ENCODE measurements around the gene CETP. TPM values are rescaled to one million over a fixed set of nuclear protein-coding genes. Genes with fewer than 3 reads are reported as not detected.

CETP gene
- total and polyA plus RNA-seq, 2 donors (not counting 1 experiment from before 2014, with no cell fraction given) = 0.06 TPM; not detected in 1

DNA sequence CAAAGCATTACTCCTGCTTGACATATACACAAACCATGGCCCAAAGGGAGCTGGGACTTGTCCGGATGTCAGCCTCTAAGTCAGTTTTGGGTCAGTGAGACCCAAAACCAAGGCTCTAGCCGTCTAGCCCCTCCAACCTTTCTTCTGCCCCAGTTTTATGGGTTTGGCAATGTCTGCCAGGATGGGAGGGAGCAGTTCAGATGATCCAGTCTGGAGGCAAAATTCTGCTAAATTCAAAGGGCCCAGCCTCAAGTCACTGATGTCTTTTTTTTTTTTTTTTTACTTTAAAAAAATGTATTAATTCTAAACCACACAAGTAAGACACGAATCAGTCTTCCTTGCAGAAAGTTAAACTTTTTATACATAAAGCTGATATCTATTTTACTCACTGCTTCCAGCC, 36.2 kb downstream of the CETP start:
- no peak overlapping the region for H3K4me3 ChIP-seq (replicated peaks in 1 of 4; ENCODE audit: control extremely low read depth in 1 of 4, insufficient read depth in 1 of 4, low read depth in 3 of 4, low read length in 4 of 4)
- H3K79me2 ChIP-seq (ENCODE audit: control insufficient read depth, insufficient read depth, low read length) = peaks cover 65% of the 10 kb centered on the region
- no peak overlapping the region for H3K4me2 ChIP-seq (ENCODE audit: extremely low read depth, insufficient read depth, low read length)
- H2AFZ ChIP-seq (ENCODE audit: low read length) = no peak overlapping the region
- no peaks in the 10 kb centered on the region for H3K36me3 ChIP-seq (ENCODE audit: control insufficient read depth, insufficient read depth, low read length)
- no peaks in the 10 kb centered on the region for H3K27me3 ChIP-seq (ENCODE audit: control insufficient read depth, insufficient read depth, low read length)
- H3K4me1 ChIP-seq (ENCODE audit: control insufficient read depth, extremely low read depth, insufficient read depth, low read length) = peaks cover 14% of the 10 kb centered on the region
- DNase-seq (ENCODE audit: low read depth in 2 of 2) = no peak
- no peak overlapping the region for H3K9ac ChIP-seq (ENCODE audit: insufficient read depth, low read length)
- H3K9me3 ChIP-seq (ENCODE audit: control insufficient read depth, insufficient read depth, low read depth, low read length) = no peaks in the 10 kb centered on the region
- H3K27ac ChIP-seq (ENCODE audit: insufficient read depth, low read length) = no peak overlapping the region
- no peak for TF ChIP-seq EZH2 (IDR thresholded peaks at IDR 0.05; ENCODE audit: low read length, missing control alignments)
- TF ChIP-seq, protein P1, sequence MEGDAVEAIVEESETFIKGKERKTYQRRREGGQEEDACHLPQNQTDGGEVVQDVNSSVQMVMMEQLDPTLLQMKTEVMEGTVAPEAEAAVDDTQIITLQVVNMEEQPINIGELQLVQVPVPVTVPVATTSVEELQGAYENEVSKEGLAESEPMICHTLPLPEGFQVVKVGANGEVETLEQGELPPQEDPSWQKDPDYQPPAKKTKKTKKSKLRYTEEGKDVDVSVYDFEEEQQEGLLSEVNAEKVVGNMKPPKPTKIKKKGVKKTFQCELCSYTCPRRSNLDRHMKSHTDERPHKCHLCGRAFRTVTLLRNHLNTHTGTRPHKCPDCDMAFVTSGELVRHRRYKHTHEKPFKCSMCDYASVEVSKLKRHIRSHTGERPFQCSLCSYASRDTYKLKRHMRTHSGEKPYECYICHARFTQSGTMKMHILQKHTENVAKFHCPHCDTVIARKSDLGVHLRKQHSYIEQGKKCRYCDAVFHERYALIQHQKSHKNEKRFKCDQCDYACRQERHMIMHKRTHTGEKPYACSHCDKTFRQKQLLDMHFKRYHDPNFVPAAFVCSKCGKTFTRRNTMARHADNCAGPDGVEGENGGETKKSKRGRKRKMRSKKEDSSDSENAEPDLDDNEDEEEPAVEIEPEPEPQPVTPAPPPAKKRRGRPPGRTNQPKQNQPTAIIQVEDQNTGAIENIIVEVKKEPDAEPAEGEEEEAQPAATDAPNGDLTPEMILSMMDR (conservative IDR thresholded peaks at IDR 0.05 in 1 of 2, IDR thresholded peaks at IDR 0.05 in 1 of 2; ENCODE audit: low read depth in 1 of 2, low read length in 2 of 2) = no peak
- H4K20me1 ChIP-seq (ENCODE audit: control insufficient read depth, extremely low read depth, insufficient read depth, low read length) = no peaks in the 10 kb centered on the region

DNA sequence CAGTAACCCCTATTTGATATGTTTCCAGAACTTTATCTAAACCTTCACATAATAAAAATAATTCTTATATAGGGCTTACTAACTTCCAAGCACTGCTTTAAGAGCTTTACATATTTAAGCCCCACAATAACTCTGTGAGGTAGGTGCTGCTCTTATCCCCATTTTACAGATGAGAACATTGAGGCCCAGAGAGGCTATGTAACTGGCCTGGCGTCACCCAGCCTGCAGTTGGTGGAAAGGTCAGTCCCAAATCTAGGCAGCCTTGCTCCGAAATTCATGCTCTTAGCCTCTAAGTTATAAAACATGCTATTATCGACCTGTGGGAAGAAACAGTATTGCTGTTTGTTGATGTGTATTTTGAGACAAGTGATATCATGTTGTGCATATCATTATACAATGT, 36.6 kb downstream of the CETP start:
- Histone ChIP-seq H3K9ac (ENCODE audit: insufficient read depth, low read length) (no peak overlapping the region), H3K9me3 (ENCODE audit: control insufficient read depth, insufficient read depth, low read depth, low read length) (no peaks in the 10 kb centered on the region), H3K27ac (ENCODE audit: insufficient read depth, low read length) (no peak overlapping the region), H3K36me3 (ENCODE audit: control insufficient read depth, insufficient read depth, low read length) (no peaks in the 10 kb centered on the region), H4K20me1 (ENCODE audit: control insufficient read depth, extremely low read depth, insufficient read depth, low read length) (no peaks in the 10 kb centered on the region), H3K4me2 (ENCODE audit: extremely low read depth, insufficient read depth, low read length) (no peak overlapping the region), H3K27me3 (ENCODE audit: control insufficient read depth, insufficient read depth, low read length) (no peaks in the 10 kb centered on the region), H2AFZ (ENCODE audit: low read length) (no peak overlapping the region), H3K79me2 (ENCODE audit: control insufficient read depth, insufficient read depth, low read length) (peaks cover 66% of the 10 kb centered on the region), H3K4me3 (replicated peaks in 1 of 4; ENCODE audit: control extremely low read depth in 1 of 4, insufficient read depth in 1 of 4, low read depth in 3 of 4, low read length in 4 of 4) (no peak overlapping the region), H3K4me1 (ENCODE audit: control insufficient read depth, extremely low read depth, insufficient read depth, low read length) (peaks cover 14% of the 10 kb centered on the region)
- TF ChIP-seq EZH2 (IDR thresholded peaks at IDR 0.05; ENCODE audit: low read length, missing control alignments) = no peak
- TF ChIP-seq, protein P1 (conservative IDR thresholded peaks at IDR 0.05 in 1 of 2, IDR thresholded peaks at IDR 0.05 in 1 of 2; ENCODE audit: low read depth in 1 of 2, low read length in 2 of 2) = no peak
- DNase-seq (ENCODE audit: low read depth in 2 of 2) = no peak

DNA sequence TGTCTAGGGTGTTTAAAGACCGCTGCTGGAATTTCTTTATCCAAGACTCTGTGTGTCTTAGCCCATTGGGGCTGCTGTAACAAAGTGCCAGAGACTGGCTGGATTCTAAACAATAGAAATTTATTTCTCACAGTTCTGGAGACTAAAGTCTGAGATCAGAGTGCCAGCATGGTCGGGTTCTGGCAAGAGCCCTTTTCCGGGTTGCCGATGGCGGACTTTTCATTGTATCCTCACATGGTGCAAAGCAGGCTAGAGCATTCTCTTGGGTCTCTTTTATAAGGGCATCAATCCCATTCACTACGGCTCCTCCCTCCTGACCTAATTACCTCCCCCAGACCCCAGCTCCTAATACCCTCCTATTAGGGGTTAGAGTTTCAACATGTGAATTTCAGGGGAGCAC, 37.1 kb downstream of the CETP start:
- peaks cover 14% of the 10 kb centered on the region for H3K4me1 ChIP-seq (ENCODE audit: control insufficient read depth, extremely low read depth, insufficient read depth, low read length)
- no peak overlapping the region for H3K4me3 ChIP-seq (replicated peaks in 1 of 4; ENCODE audit: control extremely low read depth in 1 of 4, insufficient read depth in 1 of 4, low read depth in 3 of 4, low read length in 4 of 4)
- no peak overlapping the region for H3K9ac ChIP-seq (ENCODE audit: insufficient read depth, low read length)
- H2AFZ ChIP-seq (ENCODE audit: low read length) = no peak overlapping the region
- DNase-seq (ENCODE audit: low read depth in 2 of 2) = no peak
- H3K36me3 ChIP-seq (ENCODE audit: control insufficient read depth, insufficient read depth, low read length) = peaks cover 2% of the 10 kb centered on the region
- no peak overlapping the region for H3K27ac ChIP-seq (ENCODE audit: insufficient read depth, low read length)
- H3K27me3 ChIP-seq (ENCODE audit: control insufficient read depth, insufficient read depth, low read length) = no peaks in the 10 kb centered on the region
- H3K9me3 ChIP-seq (ENCODE audit: control insufficient read depth, insufficient read depth, low read depth, low read length) = no peaks in the 10 kb centered on the region
- TF ChIP-seq EZH2 (IDR thresholded peaks at IDR 0.05; ENCODE audit: low read length, missing control alignments) = no peak
- no peaks in the 10 kb centered on the region for H4K20me1 ChIP-seq (ENCODE audit: control insufficient read depth, extremely low read depth, insufficient read depth, low read length)
- H3K79me2 ChIP-seq (ENCODE audit: control insufficient read depth, insufficient read depth, low read length) = peaks cover 63% of the 10 kb centered on the region
- H3K4me2 ChIP-seq (ENCODE audit: extremely low read depth, insufficient read depth, low read length) = no peak overlapping the region

All from fibroblast of lung (primary cell).